OCI-LY7 (cell line): ENCODE data around the gene KLHL13. TPM values are rescaled to one million over a fixed set of nuclear protein-coding genes. Genes with fewer than 3 reads are reported as not detected.
"Not testable (repeated sequence)": the region's sequence is repeated elsewhere in the genome, so short reads cannot be mapped to it uniquely, and the experiment has no call there.

Source experiments
- BruUV-seq: library from RNA; stranded (reverse); fragments of 400-500 nt; replicated peaks from 2 replicates; lab custom pipeline; 2021; lab: Mats Ljungman, UMichigan
- CTCF ChIA-PET: fragments of 300-600 bp; sonication (Branson Sonifier 250); formaldehyde crosslinking; loops from one replicate; lab custom pipeline; 2022; ENCODE audit warnings: antibody characterized with exemption; ENCODE audit not compliant: unreplicated experiment; lab: Charles Lee
- POLR2A ChIA-PET: fragments of 300-600 bp; sonication (Branson Sonifier 250); formaldehyde crosslinking; loops from one replicate; lab custom pipeline; 2022; ENCODE audit warnings: antibody characterized with exemption; lab: Charles Lee
- DNase-seq: peaks from one replicate; pipeline ENCODE4 v3.0.0-alpha.2; 2015; ENCODE audit warnings: low spot score
- H2AFZ ChIP-seq: fragments of 200-600 bp; sonication (generic), shearing (Covaris generic); 2 replicates; pipeline ENCODE4 v1.6.1; 2014; ENCODE audit warnings: mild to moderate bottlenecking, antibody characterized with exemption, low read length, moderate library complexity
- H3K27ac ChIP-seq: fragments of 200-600 bp; sonication (generic); 2 replicates; pipeline ENCODE4 v1.5.1; 2014; ENCODE audit warnings: mixed run types, low read depth, mild to moderate bottlenecking, moderate library complexity, low read length, inconsistent platforms; ENCODE audit not compliant: poor library complexity, severe bottlenecking
- H3K36me3 ChIP-seq: fragments of 200-600 bp; sonication (generic); 2 replicates; pipeline ENCODE4 v1.6.1; 2014; ENCODE audit warnings: mild to moderate bottlenecking, antibody characterized with exemption, low read length, moderate library complexity, mixed read lengths; ENCODE audit not compliant: insufficient read depth
- H3K4me1 ChIP-seq: fragments of 200-600 bp; sonication (generic); 2 replicates; pipeline ENCODE4 v1.5.1; 2014; ENCODE audit warnings: mild to moderate bottlenecking, low read length; ENCODE audit not compliant: insufficient read depth, poor library complexity, severe bottlenecking
- H3K4me2 ChIP-seq: fragments of 200-600 bp; sonication (generic); 2 replicates; pipeline ENCODE4 v1.6.1; 2014; ENCODE audit warnings: mild to moderate bottlenecking, low read length
- H3K4me3 ChIP-seq: fragments of 200-600 bp; sonication (generic); 2 replicates; pipeline ENCODE4 v1.5.1; 2014; ENCODE audit warnings: mild to moderate bottlenecking, low read depth, low read length; ENCODE audit not compliant: poor library complexity, severe bottlenecking
- H3K79me2 ChIP-seq: fragments of 200-600 bp; sonication (generic); 2 replicates; pipeline ENCODE4 v1.6.1; 2016; ENCODE audit warnings: low read depth, mild to moderate bottlenecking, low read length, moderate library complexity, mixed read lengths; ENCODE audit not compliant: insufficient read depth
- H3K9me2 ChIP-seq: fragments of 200-600 bp; sonication (generic); 2 replicates; pipeline ENCODE4 v1.6.1; 2016; ENCODE audit warnings: mild to moderate bottlenecking, low read length, mixed read lengths; ENCODE audit not compliant: insufficient read depth
- H3K9me3 ChIP-seq: fragments of 200-600 bp; sonication (generic); 2 replicates; pipeline ENCODE4 v1.6.1; 2014; ENCODE audit warnings: mild to moderate bottlenecking, mixed run types, low read length, mixed read lengths
- H4K20me1 ChIP-seq: fragments of 200-600 bp; sonication (generic); 2 replicates; pipeline ENCODE4 v1.6.1; 2014; ENCODE audit warnings: mild to moderate bottlenecking, antibody characterized with exemption, low read length, moderate library complexity, mixed read lengths; ENCODE audit not compliant: insufficient read depth
- EZH2phosphoT487 ChIP-seq: fragments of 200-600 bp; sonication (generic); IDR thresholded peaks from 2 replicates; pipeline ENCODE4 v1.6.1; 2018; ENCODE audit warnings: low read depth, borderline replicate concordance, mild to moderate bottlenecking, mixed run types, antibody characterized with exemption, low read length, moderate library complexity, mixed read lengths
- intact Hi-C: fragments of 100-400 bp; cut with micrococcal nuclease; formaldehyde crosslinking; loops from one replicate; pipeline ENCODE4 v1.10.0; 2022; ENCODE audit not compliant: unreplicated experiment
- total RNA-seq, 2 experiments: library from RNA; depleted of rRNA in 1 of 2; stranded (reverse); fragments of >200 nt in 1 of 2; shearing (Covaris generic) in 1 of 2; gene quantifications; 2 replicates each; pipeline ENCODE4 v1.2.3, GENCODE V29; 2014 to 2022
- TF ChIP-seq, protein P1 (sequence below): fragments of 200-600 bp; sonication (generic); conservative IDR thresholded peaks from 2 replicates; pipeline ENCODE4 v1.5.1; 2014; ENCODE audit warnings: mild to moderate bottlenecking, antibody characterized with exemption, low read length, moderate library complexity, mixed read lengths

KLHL13 gene
- total RNA-seq, 2 experiments from 2014 or later, result not detected

GRCh38 chrX:118148737-118149136 is 32.1 kb upstream of the KLHL13 start:
- intact Hi-C loops, result no loop called here
- ChIA-PET POLR2A (no interaction called here), CTCF (no interaction called here)

DNA sequence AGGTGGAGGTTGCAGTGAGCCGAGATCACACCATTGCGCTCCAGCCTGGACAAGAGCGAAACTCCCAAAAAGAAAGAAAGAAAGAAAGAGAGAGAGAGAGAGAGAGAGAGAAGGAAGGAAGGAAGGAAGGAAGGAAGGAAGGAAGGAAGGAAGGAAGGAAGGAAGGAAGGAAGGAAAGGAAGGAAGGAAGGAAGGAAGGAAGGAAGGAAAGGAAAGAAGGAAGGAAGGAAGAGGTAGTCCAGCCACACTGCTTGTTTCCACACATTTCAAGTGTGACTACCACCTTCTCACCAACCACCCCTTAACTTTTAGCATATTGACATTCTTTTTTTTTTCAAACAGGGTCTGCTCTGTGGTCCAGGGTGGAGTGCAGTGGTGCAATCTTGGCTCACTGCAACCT is 31.2 kb upstream of the KLHL13 start:
- H3K36me3 ChIP-seq, CTCF ChIA-PET, POLR2A ChIA-PET, BruUV-seq, H2AFZ ChIP-seq, H3K79me2 ChIP-seq, intact Hi-C loops, H3K4me3 ChIP-seq, H3K4me1 ChIP-seq, DNase-seq, H4K20me1 ChIP-seq, H3K9me3 ChIP-seq, H3K9me2 ChIP-seq, H3K27ac ChIP-seq, H3K4me2 ChIP-seq: not testable (repeated sequence)

More at GRCh38 chrX:118148737-118149136, 32.1 kb upstream of the KLHL13 start:
- H3K4me2 ChIP-seq, result no peak overlapping the region
- no peaks in the 10 kb centered on the region for H4K20me1 ChIP-seq
- no peak for TF ChIP-seq EZH2phosphoT487
- TF ChIP-seq, protein P1, sequence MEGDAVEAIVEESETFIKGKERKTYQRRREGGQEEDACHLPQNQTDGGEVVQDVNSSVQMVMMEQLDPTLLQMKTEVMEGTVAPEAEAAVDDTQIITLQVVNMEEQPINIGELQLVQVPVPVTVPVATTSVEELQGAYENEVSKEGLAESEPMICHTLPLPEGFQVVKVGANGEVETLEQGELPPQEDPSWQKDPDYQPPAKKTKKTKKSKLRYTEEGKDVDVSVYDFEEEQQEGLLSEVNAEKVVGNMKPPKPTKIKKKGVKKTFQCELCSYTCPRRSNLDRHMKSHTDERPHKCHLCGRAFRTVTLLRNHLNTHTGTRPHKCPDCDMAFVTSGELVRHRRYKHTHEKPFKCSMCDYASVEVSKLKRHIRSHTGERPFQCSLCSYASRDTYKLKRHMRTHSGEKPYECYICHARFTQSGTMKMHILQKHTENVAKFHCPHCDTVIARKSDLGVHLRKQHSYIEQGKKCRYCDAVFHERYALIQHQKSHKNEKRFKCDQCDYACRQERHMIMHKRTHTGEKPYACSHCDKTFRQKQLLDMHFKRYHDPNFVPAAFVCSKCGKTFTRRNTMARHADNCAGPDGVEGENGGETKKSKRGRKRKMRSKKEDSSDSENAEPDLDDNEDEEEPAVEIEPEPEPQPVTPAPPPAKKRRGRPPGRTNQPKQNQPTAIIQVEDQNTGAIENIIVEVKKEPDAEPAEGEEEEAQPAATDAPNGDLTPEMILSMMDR, result no peak
- H3K4me3 ChIP-seq, result no peak overlapping the region
- H3K79me2 ChIP-seq, result no peaks in the 10 kb centered on the region
- DNase-seq, result no peak
- H3K9me2 ChIP-seq, result no peaks in the 10 kb centered on the region
- H3K27ac ChIP-seq, result no peak overlapping the region
- no TSS peak for BruUV-seq
- no peaks in the 10 kb centered on the region for H3K4me1 ChIP-seq
- no peaks in the 10 kb centered on the region for H3K9me3 ChIP-seq
- H3K36me3 ChIP-seq, result no peaks in the 10 kb centered on the region
- no peak overlapping the region for H2AFZ ChIP-seq

- CTCF ChIA-PET, result no interaction called here
- Histone ChIP-seq H3K79me2 (no peaks in the 10 kb centered on the region), H3K9me2 (no peaks in the 10 kb centered on the region), H2AFZ (no peak overlapping the region), H3K4me2 (no peak overlapping the region), H3K4me3 (no peak overlapping the region), H3K27ac (no peak overlapping the region), H3K9me3 (no peaks in the 10 kb centered on the region), H4K20me1 (no peaks in the 10 kb centered on the region), H3K36me3 (no peaks in the 10 kb centered on the region), H3K4me1 (no peaks in the 10 kb centered on the region)
- no peak for DNase-seq
- no TSS peak for BruUV-seq
- intact Hi-C loops, result no loop called here
- POLR2A ChIA-PET, result no interaction called here
- TF ChIP-seq, protein P1, result no peak
- TF ChIP-seq EZH2phosphoT487, result no peak
These were observed 27.0 kb upstream of the KLHL13 start for GRCh38 chrX:118143578-118143977.
